Adrenal gland (tissue), 12 donors: ENCODE data around the gene MAGEB17. TPM values are rescaled to one million over a fixed set of nuclear protein-coding genes. Genes with fewer than 3 reads are reported as not detected.

ENCODE experiments used
- DNase-seq, 7 donors: peaks; one replicate each; pipeline ENCODE4 v3.0.0-alpha.2; 2019 to 2020
- H3K27ac ChIP-seq, 5 donors: fragments of 200-600 bp; sonication (generic) in 4 of 5; 1 replicate in 3 of 5; 2 replicates in 2 of 5; pipeline versions ENCODE4 v1.5.1 to v1.8.0; 2016 to 2020; ENCODE audit warnings: mild to moderate bottlenecking in 1 of 5
- H3K27me3 ChIP-seq: fragments of 200-600 bp; 2 replicates; pipeline ENCODE4 v1.8.0; 2021
- H3K36me3 ChIP-seq, 2 donors: fragments of 200-600 bp; replicated peaks in 1 of 2; 1 replicate in 1 of 2; 2 replicates in 1 of 2; pipeline versions ENCODE4 v1.5.1 to v1.8.0; 2018 to 2022
- H3K4me1 ChIP-seq, 2 donors: fragments of 200-600 bp; replicated peaks in 1 of 2; 1 replicate in 1 of 2; 2 replicates in 1 of 2; pipeline versions ENCODE4 v1.5.1 to v1.8.0; 2018 to 2021
- H3K4me3 ChIP-seq, 4 donors: fragments of 200-600 bp; sonication (generic) in 3 of 4; one replicate each; pipeline ENCODE4 v1.5.1; 2016 to 2018
- H3K9me3 ChIP-seq, 3 donors: fragments of 200-600 bp; sonication (generic) in 1 of 3; replicated peaks in 1 of 3; 1 replicate in 2 of 3; 2 replicates in 1 of 3; pipeline versions ENCODE4 v1.5.1 to v1.8.0; 2016 to 2021
- CTCF ChIP-seq, 6 experiments: fragments of 450-650 bp in 4 of 6; fragments of 200-600 bp in 2 of 6; sonication (generic) in 1 of 6; IDR thresholded peaks; 1 replicate in 5 of 6; 2 replicates in 1 of 6; pipeline versions ENCODE4 v1.5.1 to v1.8.0; 2016 to 2021; ENCODE audit warnings: antibody characterized with exemption in 6 of 6, mild to moderate bottlenecking in 2 of 6, moderate library complexity in 1 of 6
- POLR2A ChIP-seq, 2 donors: fragments of 450-650 bp; IDR thresholded peaks; one replicate each; pipeline ENCODE4 v1.6.1; 2017; ENCODE audit warnings: antibody characterized with exemption in 2 of 2, mild to moderate bottlenecking in 2 of 2, moderate library complexity in 1 of 2
- WGBS, 4 donors: extraction: QIAGEN DNeasy Blood & Tissue Kit in 2 of 4; methylation state at CpG; one replicate each; pipeline versions ENCODE4 v1.1.5 to v1.1.7; 2013 to 2017; 5-methylcytosine and 5-hydroxymethylcytosine counted together
- intact Hi-C, 2 donors: fragments of 100-400 bp; cut with DNase I; formaldehyde crosslinking; loops; one replicate each; pipeline versions ENCODE4 v1.14.1 to v1.15.0; 2022 to 2023
- polyA plus RNA-seq, 3 donors: library from polyadenylated mRNA; stranded (reverse); fragments of 200-250 nt in 2 of 3; fragments of 350-450 nt in 1 of 3; fragmentation: Illumina TruSeq in 1 of 3; extraction: RNeasy Lipid Tissue Mini Kit (QIAGEN cat#74804) in 1 of 3; gene quantifications; one replicate each; pipeline ENCODE4 v1.2.3, GENCODE V29; 2013 to 2014
- total RNA-seq, 9 donors: library from RNA; depleted of rRNA in 4 of 9; stranded (reverse); fragments of >200 nt in 4 of 9; fragments of 120-200 nt in 1 of 9; fragmentation: NEBNext Ultra II Directional in 1 of 9; extraction: Animal tissue kit (Norgen Biotek cat#: 25700) in 1 of 9; gene quantifications; one replicate each; pipeline versions ENCODE4 v1.1.0 to v1.2.4, GENCODE V29; 2013 to 2023
- donor health status: healthy with polysubstance abuse.
- donor health status: Bipolar disorder and iron deficiency.
- donor health status: DM: yes; HTN: yes; CAD: no.
- donor health status: DM: no; HTN: no; CAD: no.
- donor health status: DM: no; HTN: no; CAD: no.
- donor health status: DM: yes; HTN: yes; CAD: no.

The MAGEB17 gene
- total and polyA plus RNA-seq, 12 donors = 0.06 to 0.32 (median 0.07) TPM; not detected in 9

- no peak for DNase-seq
- no peaks in the 10 kb centered on the region for H3K9me3 ChIP-seq
- TF ChIP-seq POLR2A (IDR thresholded peaks at IDR 0.05) = no peak
- no peak for TF ChIP-seq CTCF (IDR thresholded peaks at IDR 0.05)
- H3K27ac ChIP-seq = no peak overlapping the region
- H3K27me3 ChIP-seq = peaks cover 4% of the 10 kb centered on the region
- intact Hi-C loops = no loop called here
- WGBS, 4 donors = 75 to 78% (median 77%) methylated on average over 2 of the region's 2 CpGs
- H3K4me1 ChIP-seq = no peaks in the 10 kb centered on the region
- no peak overlapping the region for H3K4me3 ChIP-seq
- H3K36me3 ChIP-seq = no peaks in the 10 kb centered on the region
These were observed 44.7 kb downstream of the MAGEB17 start for GRCh38 chrX:16212024-16212423.

DNA sequence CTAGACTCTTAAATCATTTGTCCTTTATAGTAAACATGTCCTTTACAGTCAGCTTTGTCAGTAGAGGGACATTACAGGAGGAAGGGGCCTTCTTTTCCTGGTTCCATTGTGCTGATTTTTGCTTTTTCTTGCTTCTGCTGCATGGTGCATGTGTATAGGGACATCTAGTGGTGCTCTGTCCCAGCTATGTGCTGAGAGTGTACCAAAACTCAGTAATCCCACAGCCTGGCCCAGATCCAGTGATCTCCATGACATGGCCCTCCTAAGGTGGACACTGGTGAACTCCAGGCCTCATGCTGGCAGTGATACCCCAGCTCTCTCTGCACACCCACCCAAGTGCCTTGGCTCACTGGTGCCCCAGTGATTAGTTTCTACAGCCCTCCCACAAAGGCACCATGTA lies 45.2 kb downstream of the MAGEB17 start:
- Histone ChIP-seq H3K4me1 (no peaks in the 10 kb centered on the region), H3K27ac (no peak overlapping the region), H3K27me3 (peaks cover 4% of the 10 kb centered on the region), H3K9me3 (no peaks in the 10 kb centered on the region), H3K4me3 (no peak overlapping the region), H3K36me3 (no peaks in the 10 kb centered on the region)
- TF ChIP-seq CTCF (IDR thresholded peaks at IDR 0.05) (peak in 2 of 6 experiments; percentile 11 to 31), POLR2A (IDR thresholded peaks at IDR 0.05) (no peak)
- intact Hi-C loops = no loop called here
- DNase-seq = peak in 3 of 7 donors; percentile 15 to 35 (median 21)

- H3K36me3 ChIP-seq = no peaks in the 10 kb centered on the region
- H3K4me1 ChIP-seq = no peaks in the 10 kb centered on the region
- no peaks in the 10 kb centered on the region for H3K9me3 ChIP-seq
- intact Hi-C loops = no loop called here
- no peak overlapping the region for H3K27ac ChIP-seq
- TF ChIP-seq POLR2A (IDR thresholded peaks at IDR 0.05) = no peak
- TF ChIP-seq CTCF (IDR thresholded peaks at IDR 0.05) = no peak
- no peak for DNase-seq
- H3K4me3 ChIP-seq = no peak overlapping the region
- H3K27me3 ChIP-seq = peaks cover 6% of the 10 kb centered on the region
- WGBS, 4 donors = 38 to 48% (median 46%) methylated on average over 2 of the region's 2 CpGs
These were observed 46.7 kb downstream of the MAGEB17 start for GRCh38 chrX:16213961-16214360.

- 61 to 94% (median 82%) methylated on average over 1 of the region's 1 CpG for WGBS, 4 donors
- intact Hi-C loops = no loop called here
These were observed 48.4 kb downstream of the MAGEB17 start for GRCh38 chrX:16215660-16216059.

More at GRCh38 chrX:16215660-16216059, 48.4 kb downstream of the MAGEB17 start:
- H3K9me3 ChIP-seq = no peaks in the 10 kb centered on the region
- H3K27me3 ChIP-seq = peaks cover 8% of the 10 kb centered on the region
- H3K27ac ChIP-seq = no peak overlapping the region
- DNase-seq = no peak
- H3K4me1 ChIP-seq = no peaks in the 10 kb centered on the region
- no peak overlapping the region for H3K4me3 ChIP-seq
- no peaks in the 10 kb centered on the region for H3K36me3 ChIP-seq
- TF ChIP-seq POLR2A (IDR thresholded peaks at IDR 0.05) = no peak

Other genes starting within 250 kb of the MAGEB17 start
- gene GRPR, start 43.9 kb upstream of the MAGEB17 start, total RNA-seq = under 1 TPM in 6 of 9 donors, not detected in 3; 0.06 to 0.85 (median 0.22) TPM
- gene GRPR, start 43.9 kb upstream of the MAGEB17 start, polyA plus RNA-seq = under 1 TPM in 2 of 3 donors, not detected in 1; 0.07 to 0.15 TPM